Activated T-helper 1 cell treated with anti-CD3 and anti-CD28 coated beads, Interleukin-2, amount 50 U/mL, for 16 hours (primary cell): ENCODE data around the gene FANCC.

Experiments
- DNase-seq, 2 donors: peaks; one replicate each; pipeline ENCODE4 v3.0.0-alpha.2; 2020; ENCODE audit warnings: low read depth in 1 of 2, low spot score in 1 of 2

The FANCC gene

DNA sequence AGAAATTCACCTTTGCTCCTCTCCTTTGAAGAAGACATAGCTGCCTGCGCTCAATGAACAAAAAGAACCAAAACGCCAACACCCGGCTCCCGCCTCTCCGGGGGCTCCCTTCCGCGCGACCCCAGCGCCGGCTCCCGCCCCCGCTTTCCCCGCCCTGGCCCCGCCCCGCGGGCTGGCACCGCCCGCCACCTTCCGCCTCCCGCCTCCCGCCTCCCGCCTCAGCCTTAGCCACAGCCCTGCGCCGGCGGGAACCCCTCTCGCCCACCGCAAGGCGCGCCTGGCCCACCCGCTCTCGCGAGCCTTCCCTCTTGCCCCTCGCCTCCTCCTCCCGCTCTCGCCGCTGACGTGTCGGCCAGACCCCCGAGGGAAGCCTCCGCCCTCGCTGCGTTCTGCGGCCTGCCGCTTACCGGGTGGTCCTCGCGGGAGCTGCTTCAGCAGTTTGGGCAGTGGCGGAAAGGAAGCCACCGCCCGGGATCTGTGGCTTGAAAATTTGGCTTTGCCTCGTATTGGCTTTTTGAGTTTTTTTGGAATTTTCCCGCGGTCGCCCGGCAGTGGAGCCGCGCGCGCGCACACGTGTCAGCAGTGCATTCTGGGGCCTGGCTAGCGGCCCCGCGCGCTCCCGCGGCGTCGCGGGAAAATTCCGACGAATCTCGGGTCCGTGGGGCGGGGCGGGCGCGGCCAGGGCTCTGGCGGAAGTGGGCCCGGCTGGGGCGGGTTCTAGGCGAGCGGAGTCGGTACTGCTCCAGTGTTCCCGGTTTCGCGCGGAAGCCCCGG lies at the start of gene FANCC:
TSS of gene FANCC (minus strand) at position 591 of the 774 bp plus-strand sequence. CDS start 68,418 bp downstream, outside the sequence.
- DNase-seq = peak; percentile 62 to 77

- no peak for DNase-seq
These were observed 49.3 kb upstream of the FANCC start for GRCh38 chr9:95366731-95367325.

GRCh38 chr9:95365766-95366165 lies 48.3 kb upstream of the FANCC start:
- DNase-seq = no peak

GRCh38 chr9:95363051-95363841 lies 45.7 kb upstream of the FANCC start:
- no peak for DNase-seq

DNA sequence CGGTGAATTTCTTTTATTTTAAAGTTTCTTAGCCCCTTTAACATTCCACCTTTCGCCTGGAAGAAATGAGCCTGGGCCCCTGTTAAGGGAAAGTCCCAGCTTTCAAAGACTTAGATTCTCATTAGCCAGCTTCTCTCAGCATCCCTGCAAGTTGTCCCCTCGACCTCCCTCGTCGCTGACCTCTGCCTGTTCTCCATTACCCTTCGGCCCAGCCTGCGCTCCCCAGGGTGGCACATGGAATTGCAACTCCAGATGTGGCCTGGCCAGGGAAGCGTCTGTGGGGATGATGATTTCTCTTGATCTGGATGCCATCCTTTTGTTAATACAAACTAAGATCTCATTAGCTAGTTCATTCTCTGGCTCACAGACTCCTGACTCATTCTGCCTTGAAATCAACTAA lies 43.4 kb upstream of the FANCC start:
- no peak for DNase-seq

DNA sequence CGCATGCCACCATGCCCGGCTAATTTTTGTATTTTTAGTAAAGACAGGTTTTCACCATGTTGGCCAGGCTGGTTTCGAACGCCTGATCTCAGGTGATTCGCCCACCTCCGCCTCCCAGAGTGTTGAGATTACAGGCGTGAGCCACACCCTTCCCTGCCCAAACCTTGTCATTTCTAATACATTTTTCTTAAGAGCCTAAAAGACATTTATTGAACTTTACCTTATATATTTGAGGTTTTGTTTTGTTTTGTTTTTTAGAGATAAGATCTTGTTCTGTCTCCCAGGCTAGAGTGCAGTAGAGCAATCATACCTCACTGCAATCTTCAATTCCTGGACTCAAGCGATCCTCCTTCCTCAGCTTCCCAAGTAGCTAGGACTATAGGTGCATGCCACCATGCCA lies 39.8 kb upstream of the FANCC start:
- no peak for DNase-seq

- DNase-seq = no peak
These were observed 38.0 kb upstream of the FANCC start for GRCh38 chr9:95355500-95355899.

- DNase-seq = no peak
These were observed 33.5 kb upstream of the FANCC start for GRCh38 chr9:95351051-95351450.

DNA sequence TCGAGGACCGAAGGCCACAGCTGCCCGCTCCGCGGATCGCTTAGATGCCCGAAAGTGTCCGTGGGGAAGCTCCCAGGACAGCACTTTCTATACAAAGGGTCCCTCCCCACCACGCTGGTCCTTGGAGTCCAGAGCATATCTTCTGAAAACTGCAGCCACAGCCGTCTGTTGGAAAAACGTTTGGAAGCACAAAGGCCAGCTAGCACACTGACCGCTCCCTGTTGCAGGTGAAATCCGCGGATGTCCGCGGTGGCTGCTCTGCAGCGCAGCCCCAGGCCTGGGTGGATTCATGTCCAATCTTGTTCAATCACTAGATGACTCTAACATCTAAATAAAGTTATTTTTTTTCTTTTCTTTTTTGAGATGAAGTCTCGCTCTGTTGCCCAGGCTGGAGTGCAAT lies 32.8 kb upstream of the FANCC start:
- DNase-seq = no peak

- DNase-seq = no peak
These were observed 31.9 kb upstream of the FANCC start for GRCh38 chr9:95349091-95350038.

GRCh38 chr9:95346021-95346420 lies 28.5 kb upstream of the FANCC start:
- DNase-seq = no peak

GRCh38 chr9:95344735-95345325 lies 27.3 kb upstream of the FANCC start:
- DNase-seq = no peak

DNA sequence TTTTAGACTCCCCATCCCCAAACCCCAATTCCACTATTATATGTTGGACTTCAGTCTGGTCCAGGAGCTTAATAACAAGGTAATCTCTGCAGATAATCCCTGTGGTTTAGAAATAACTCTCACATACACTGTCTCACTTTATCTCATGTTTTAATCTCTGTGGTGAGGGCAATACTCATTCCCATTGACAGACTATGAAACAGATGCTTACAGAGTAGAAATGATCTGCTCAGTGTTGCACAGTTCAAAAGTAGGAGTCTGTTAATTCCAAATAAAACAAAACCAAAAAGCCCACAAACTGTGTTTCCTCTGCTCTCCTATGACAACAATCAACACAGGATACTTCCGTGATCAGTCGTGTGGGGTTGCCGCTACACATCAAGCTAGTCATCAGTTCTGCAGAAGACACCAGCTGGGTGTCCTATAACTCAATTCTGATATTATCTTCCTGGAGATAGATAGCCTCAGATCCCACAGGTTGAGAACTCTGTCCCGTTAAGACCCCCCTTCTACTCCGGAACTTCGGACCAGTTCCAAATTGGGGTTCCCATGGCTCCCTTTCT lies 26.3 kb upstream of the FANCC start:
- DNase-seq = no peak

GRCh38 chr9:95342571-95342970 lies 25.1 kb upstream of the FANCC start:
- DNase-seq = no peak

DNA sequence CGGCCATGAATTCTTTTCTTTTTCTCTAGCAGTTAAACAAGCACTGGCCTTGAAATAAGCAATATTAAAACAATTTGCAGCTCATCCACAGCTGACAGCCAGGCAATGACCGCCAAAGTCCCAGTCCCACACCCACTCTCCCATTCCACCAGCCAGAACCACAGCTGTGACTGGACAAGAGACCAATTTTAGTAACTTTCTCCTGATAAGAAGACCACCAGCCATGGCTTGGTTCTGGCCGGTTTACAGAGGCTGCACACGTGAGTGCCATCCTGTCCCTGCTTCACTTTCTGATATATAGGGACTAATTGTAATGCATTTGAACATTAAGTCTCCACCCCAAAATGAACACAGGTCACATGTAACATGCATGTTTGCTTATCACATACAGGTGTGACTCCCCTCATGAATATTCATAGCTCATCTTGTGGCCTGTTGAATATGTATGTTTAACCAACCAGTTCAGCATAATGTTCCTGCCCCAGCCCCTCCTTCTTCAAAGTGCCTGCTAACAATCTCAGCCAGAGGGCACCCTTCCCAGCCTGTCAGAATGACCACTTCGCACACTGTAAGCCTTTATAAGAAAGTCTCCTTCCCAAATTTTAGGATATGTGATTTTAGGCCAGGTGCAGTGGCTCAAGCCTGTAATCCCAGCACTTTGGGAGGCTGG lies 23.9 kb upstream of the FANCC start:
- DNase-seq = no peak

- no peak for DNase-seq
These were observed 20.7 kb upstream of the FANCC start for GRCh38 chr9:95338243-95338642.

DNA sequence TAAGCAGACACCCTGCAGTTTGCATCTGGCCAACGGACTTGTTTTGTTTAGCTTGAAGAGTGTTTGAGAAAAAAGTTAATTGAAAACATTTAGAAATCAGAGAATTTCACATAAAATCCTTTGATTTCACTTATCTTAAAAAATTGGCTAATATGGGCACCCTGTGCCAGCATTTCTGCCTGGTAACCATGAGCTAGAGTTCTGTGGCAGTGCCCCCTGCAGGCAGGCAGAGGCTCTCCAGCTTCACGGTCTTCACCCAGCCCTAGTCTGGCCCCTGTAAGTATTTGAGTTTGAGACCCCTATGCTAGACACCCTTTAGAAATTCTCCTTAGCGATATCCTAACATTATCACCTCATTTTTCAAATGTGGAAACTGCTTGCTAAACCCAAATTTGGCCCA lies 18.8 kb upstream of the FANCC start:
- DNase-seq = no peak

DNA sequence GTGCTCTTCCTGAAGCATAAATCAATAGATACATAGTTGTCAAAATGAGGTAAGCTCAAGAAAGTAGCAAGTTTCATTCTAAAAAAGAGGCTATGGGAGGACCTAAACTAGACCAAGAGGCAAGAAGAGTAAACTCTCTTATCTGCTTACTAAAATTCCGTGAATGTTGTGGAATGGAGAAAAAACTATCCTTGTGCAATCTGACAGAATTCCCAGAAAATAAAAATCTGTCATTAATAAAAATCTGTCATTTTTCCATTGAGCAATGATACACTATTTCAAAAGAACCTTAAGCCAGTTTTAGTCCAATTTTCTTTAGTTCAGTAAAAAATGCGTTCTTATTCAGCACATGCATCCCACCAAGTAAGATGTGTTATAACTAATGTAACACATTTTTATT lies 15.9 kb upstream of the FANCC start:
- DNase-seq = no peak

DNA sequence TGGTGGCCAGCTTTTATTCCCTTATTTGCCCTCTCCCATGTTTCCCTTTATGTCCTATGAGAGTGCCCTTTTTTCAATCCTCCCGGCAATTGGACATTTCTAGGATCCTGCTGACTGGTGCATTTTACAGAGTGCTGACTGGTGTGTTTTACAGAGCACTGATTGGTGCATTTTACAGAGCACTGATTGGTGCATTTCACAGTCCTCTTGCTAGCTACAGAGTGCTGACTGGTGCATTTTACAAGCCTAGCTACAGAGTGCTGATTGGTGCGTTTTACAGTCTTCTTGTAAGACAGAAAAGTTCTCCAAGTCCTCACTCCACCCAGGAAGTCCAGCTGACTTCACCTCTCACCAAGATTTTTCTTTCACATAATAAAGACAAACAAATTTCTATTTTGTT lies 15.4 kb upstream of the FANCC start:
- no peak for DNase-seq
